T-helper 22 cell (primary cell): Measurements from ENCODE around the gene PCDH10.
"Not testable (repeated sequence)": the region's sequence is repeated elsewhere in the genome, so short reads cannot be mapped to it uniquely, and the experiment has no call there.

ENCODE experiments used
- DNase-seq: peaks from one replicate; pipeline ENCODE4 v3.0.0-alpha.2; 2020; ENCODE audit warnings: low read depth

Gene PCDH10

GRCh38 chr4:133150486-133151340 is 1.6 kb downstream of the PCDH10 start:
- DNase-seq, result no peak

- DNase-seq, result no peak
Observed at GRCh38 chr4:133151341-133151690, 2.2 kb downstream of the PCDH10 start.

GRCh38 chr4:133151691-133152329 is 2.7 kb downstream of the PCDH10 start:
- DNase-seq, result no peak

GRCh38 chr4:133152330-133152821 is 3.3 kb downstream of the PCDH10 start:
- no peak for DNase-seq

GRCh38 chr4:133152831-133153481 is 3.9 kb downstream of the PCDH10 start:
- no peak for DNase-seq

- DNase-seq, result no peak
Observed at GRCh38 chr4:133154725-133155124, 5.6 kb downstream of the PCDH10 start.

GRCh38 chr4:133156096-133156495 is 7.0 kb downstream of the PCDH10 start:
- no peak for DNase-seq

GRCh38 chr4:133156556-133156955 is 7.5 kb downstream of the PCDH10 start:
- DNase-seq, result no peak

GRCh38 chr4:133157460-133158160 is 8.5 kb downstream of the PCDH10 start:
- DNase-seq, result no peak

GRCh38 chr4:133160853-133161252 is 11.8 kb downstream of the PCDH10 start:
- no peak for DNase-seq

- DNase-seq, result no peak
Observed at GRCh38 chr4:133161570-133162295, 12.6 kb downstream of the PCDH10 start.

GRCh38 chr4:133162941-133163340 is 13.8 kb downstream of the PCDH10 start:
- DNase-seq, result no peak

GRCh38 chr4:133178956-133179355 is 29.9 kb downstream of the PCDH10 start:
- no peak for DNase-seq

- no peak for DNase-seq
Observed at GRCh38 chr4:133186210-133186609, 37.1 kb downstream of the PCDH10 start.

- no peak for DNase-seq
Observed at GRCh38 chr4:133186845-133187244, 37.8 kb downstream of the PCDH10 start.

- no peak for DNase-seq
Observed at GRCh38 chr4:133188433-133189146, 39.5 kb downstream of the PCDH10 start.

- no peak for DNase-seq
Observed at GRCh38 chr4:133189147-133189517, 40.0 kb downstream of the PCDH10 start.

GRCh38 chr4:133190098-133190497 is 41.0 kb downstream of the PCDH10 start:
- no peak for DNase-seq

- DNase-seq, result no peak
Observed at GRCh38 chr4:133208694-133209285, 59.7 kb downstream of the PCDH10 start.

GRCh38 chr4:133233922-133234321 is 84.8 kb downstream of the PCDH10 start:
- peak; percentile 0 for DNase-seq

GRCh38 chr4:133240451-133240850 is 91.4 kb downstream of the PCDH10 start:
- DNase-seq, result not testable (repeated sequence)
